K562 (cell line): Measurements from ENCODE around the gene KLF2. TPM values are rescaled to one million over a fixed set of nuclear protein-coding genes. Genes with fewer than 3 reads are reported as not detected.

Source experiments
- ATAC-seq: fragments of 200-7000 bp; cut with Tn5 transposase; 3 replicates; pipeline ENCODE4 v1.9.1; 2020; ENCODE audit warnings: moderate library complexity
- BruUV-seq: library from RNA; stranded (reverse); fragments of 400-500 nt; replicated peaks from 2 replicates; lab custom pipeline; 2021; lab: Mats Ljungman, UMichigan
- CTCF ChIA-PET: fragments of 300-600 bp; formaldehyde crosslinking; extraction: SDS; loops from one replicate; lab custom pipeline; 2021; ENCODE audit warnings: low intra/inter-chr PET ratio; lab: Yijun Ruan, JAX
- POLR2A ChIA-PET: fragments of 300-600, 350-650 bp; sonication (Branson Sonifier 250); formaldehyde crosslinking; extraction: SDS; loops from one replicate; lab custom pipeline; 2021; ENCODE audit warnings: antibody characterized with exemption, inconsistent platforms; lab: Yijun Ruan, JAX
- DNase-seq, 4 experiments: peaks; one replicate each; pipeline versions ENCODE4 v3.0.0 to v3.0.0-alpha.2; 2011 to 2018; ENCODE audit warnings: low spot score in 3 of 4, mixed read lengths in 3 of 4; ENCODE audit errors: extremely low read depth in 1 of 4
- FAIRE-seq: peaks from 2 replicates; lab custom pipeline; 2011; peaks lifted over from hg19 to GRCh38; lab: Jason Lieb, UNC
- H2AFZ ChIP-seq: 2 replicates; pipeline ENCODE4 v1.6.0; 2011; ENCODE audit warnings: low read depth, low read length, control low read depth, inconsistent platforms
- H3K27ac ChIP-seq: fragments of 200-600 bp; 3 replicates; pipeline ENCODE4 v1.8.0; 2011; ENCODE audit warnings: low read depth, mild to moderate bottlenecking, control low read depth, inconsistent platforms, low read length, moderate library complexity, mixed read lengths; ENCODE audit errors: extremely low read depth
- H3K27me3 ChIP-seq, 2 experiments: fragments of 300-600 bp in 1 of 2; 2 replicates in 1 of 2; 3 replicates in 1 of 2; pipeline versions ENCODE4 v1.6.0 to v1.8.0; 2011; ENCODE audit warnings: inconsistent platforms in 2 of 2, low read length in 2 of 2, mild to moderate bottlenecking in 1 of 2, mixed read lengths in 1 of 2, moderate library complexity in 1 of 2; ENCODE audit not compliant: control insufficient read depth in 2 of 2, insufficient read depth in 2 of 2
- H3K36me3 ChIP-seq: fragments of 300-600 bp; 3 replicates; pipeline ENCODE4 v1.8.0; 2011; ENCODE audit warnings: mild to moderate bottlenecking, low read length, inconsistent platforms; ENCODE audit not compliant: control insufficient read depth, insufficient read depth
- H3K4me1 ChIP-seq, 2 experiments: fragments of 200-600 bp in 1 of 2; replicated peaks in 1 of 2; 2 replicates in 1 of 2; 3 replicates in 1 of 2; pipeline versions ENCODE4 v1.5.1 to v1.8.0; 2011; ENCODE audit warnings: inconsistent platforms in 2 of 2, low read length in 2 of 2, mild to moderate bottlenecking in 1 of 2, mixed read lengths in 1 of 2, moderate library complexity in 1 of 2; ENCODE audit not compliant: control insufficient read depth in 2 of 2, insufficient read depth in 2 of 2
- H3K4me2 ChIP-seq: 2 replicates; pipeline ENCODE4 v1.6.1; 2011; ENCODE audit warnings: low read length, control low read depth, inconsistent platforms, mixed read lengths; ENCODE audit not compliant: insufficient read depth
- H3K4me3 ChIP-seq: fragments of 200-600 bp; sonication (generic), shearing (Covaris generic); 2 replicates; pipeline ENCODE4 v1.5.1; 2016; ENCODE audit warnings: control low read depth, inconsistent platforms
- H3K79me2 ChIP-seq: fragments of 200-600 bp; 3 replicates; pipeline ENCODE4 v1.8.0; 2011; ENCODE audit warnings: low read length, inconsistent platforms; ENCODE audit not compliant: control insufficient read depth, insufficient read depth
- H3K9ac ChIP-seq, 2 experiments: 2 replicates each; pipeline versions ENCODE4 v1.6.0 to v1.6.1; 2011; ENCODE audit warnings: low read depth in 2 of 2, low read length in 2 of 2, control low read depth in 1 of 2, inconsistent platforms in 1 of 2, mild to moderate bottlenecking in 1 of 2, mixed read lengths in 1 of 2; ENCODE audit not compliant: insufficient read depth in 1 of 2
- H3K9me1 ChIP-seq: one replicate; pipeline ENCODE4 v1.6.0; 2011; ENCODE audit warnings: inconsistent platforms, mild to moderate bottlenecking, low read length, moderate library complexity; ENCODE audit not compliant: control insufficient read depth, insufficient read depth
- H3K9me3 ChIP-seq: replicated peaks from 2 replicates; pipeline ENCODE4 v1.5.1; 2011; ENCODE audit warnings: low read depth, low read length, inconsistent platforms; ENCODE audit not compliant: control insufficient read depth, insufficient read depth
- H4K20me1 ChIP-seq: replicated peaks from 2 replicates; pipeline ENCODE4 v1.6.1; 2011; ENCODE audit warnings: low read length, inconsistent platforms, mixed read lengths; ENCODE audit not compliant: control insufficient read depth, insufficient read depth
- IRF2 ChIP-seq: sonication (generic); formaldehyde crosslinking; IDR thresholded peaks from 2 replicates; pipeline ENCODE4 v1.8.1; 2022; ENCODE audit warnings: mild to moderate bottlenecking, missing genetic modification reagents
- JUND ChIP-seq, 2 experiments: IDR thresholded peaks; 2 replicates in 1 of 2; 3 replicates in 1 of 2; pipeline ENCODE4 v1.6.1; 2011; ENCODE audit warnings: borderline replicate concordance in 2 of 2, low read depth in 2 of 2, low read length in 2 of 2, improper control_type of control experiment in 1 of 2, missing biosample characterization in 1 of 2, missing genetic modification characterization in 1 of 2, missing genetic modification reagents in 1 of 2
- KLF10 ChIP-seq: fragments of 250-450 bp; sonication (Bioruptor Pico); IDR thresholded peaks from 2 replicates; pipeline ENCODE4 v1.6.1; 2021; ENCODE audit warnings: matching md5 sums
- MYC ChIP-seq, 2 experiments: fragments of 250-450 bp in 1 of 2; sonication (Bioruptor Pico) in 1 of 2; IDR thresholded peaks; 2 replicates each; pipeline versions ENCODE4 v1.5.1 to v1.6.1; 2012 to 2021; ENCODE audit warnings: low read depth in 2 of 2, borderline replicate concordance in 1 of 2, improper control_type of control experiment in 1 of 2, low read length in 1 of 2, mild to moderate bottlenecking in 1 of 2, moderate library complexity in 1 of 2
- SREBF1 ChIP-seq: fragments of 150-350 bp; IDR thresholded peaks from 2 replicates; pipeline ENCODE4 v1.6.1; 2014; ENCODE audit warnings: antibody characterized with exemption, low read depth, low read length, borderline replicate concordance
- ZNF282 ChIP-seq: sonication (generic); formaldehyde crosslinking; IDR thresholded peaks from 2 replicates; pipeline ENCODE4 v1.8.1; 2023; ENCODE audit warnings: missing genetic modification reagents
- ZNF445 ChIP-seq: fragments of 250-450 bp; sonication (Bioruptor Pico); IDR thresholded peaks from 2 replicates; pipeline ENCODE4 v1.4.0; 2020; ENCODE audit warnings: low read depth, mild to moderate bottlenecking, moderate library complexity
- ZNF668 ChIP-seq: fragments of 250-450 bp; sonication (Bioruptor Pico); IDR thresholded peaks from 2 replicates; pipeline ENCODE4 v1.8.0; 2022; ENCODE audit warnings: mild to moderate bottlenecking, inconsistent platforms
- WGBS: fragments of 100-300 bp; shearing (Covaris generic); methylation state at CpG from one replicate; pipeline ENCODE4 v1.1.6; 2016; ENCODE audit warnings: low coverage, mixed read lengths; ENCODE audit not compliant: insufficient coverage; ENCODE audit errors: missing lambda C conversion rate; 5-methylcytosine and 5-hydroxymethylcytosine counted together
- in situ Hi-C: fragments of 300-500 bp; cut with MboI; formaldehyde crosslinking; loops from 4 replicates; pipeline ENCODE4 v1.15.0; 2018; ENCODE audit warnings: inconsistent platforms, mixed read lengths
- intact Hi-C: fragments of 100-400 bp; cut with micrococcal nuclease; formaldehyde crosslinking; loops from 2 replicates; pipeline ENCODE4 v1.14.2; 2022
- polyA plus RNA-seq, 8 experiments: library from polyadenylated mRNA; depleted of rRNA in 4 of 8; stranded (reverse) in 5 of 8; unstranded in 3 of 8; fragments of >200 nt; fragmentation: Nextera tagmentation in 2 of 8; fragmentation: Illumina TruSeq in 1 of 8; extraction: Ambion mirVana in 2 of 8; extraction: Trizol in 1 of 8; gene quantifications; 2 replicates each; pipeline versions ENCODE4 v1.2.1 to v1.2.3, GENCODE V29; 2011 to 2014; ENCODE audit warnings: inconsistent platforms in 1 of 8, missing spikeins in 1 of 8
- total RNA-seq, 7 experiments: library from RNA; depleted of rRNA in 6 of 7; stranded (reverse); fragments of >200 nt in 6 of 7; fragmentation: Illumina TruSeq in 2 of 7; extraction: Trizol in 2 of 7; gene quantifications; 2 replicates each; pipeline versions ENCODE4 v1.2.1 to v1.2.3, GENCODE V29; 2011 to 2021; ENCODE audit warnings: low replicate concordance in 1 of 7
- TF ChIP-seq, protein P1 (sequence below): fragments of 250-450 bp; sonication (Bioruptor Pico); IDR thresholded peaks from 2 replicates; pipeline ENCODE4 v1.4.0; 2020; ENCODE audit warnings: mild to moderate bottlenecking, moderate library complexity, borderline replicate concordance

Gene KLF2
- total and polyA plus RNA-seq, 9 of the 15 experiments (the other 6 are each of a cell fraction or from before 2014, with no cell fraction given) = 0.07 to 0.71 TPM; not detected in 7

GRCh38 chr19:16365300-16365996 lies 40.8 kb downstream of the KLF2 start:
- TF ChIP-seq ZNF668 (CRISPR knock-in tag) (no peak), ZNF445 (CRISPR knock-in tag) (no peak), IRF2 (no peak), KLF10 (no peak), SREBF1 (no peak), ZNF282 (CRISPR knock-in tag) (no peak), MYC (IDR thresholded peaks at IDR 0.05; ENCODE audit: low read depth, low read length) (no peak), MYC (CRISPR knock-in tag; IDR thresholded peaks at IDR 0.05; ENCODE audit: borderline replicate concordance, low read depth) (no peak), JUND (IDR thresholded peaks at IDR 0.05; ENCODE audit: borderline replicate concordance, low read depth, low read length) (no peak), JUND (tag; IDR thresholded peaks at IDR 0.05; ENCODE audit: borderline replicate concordance, low read depth, low read length) (no peak)
- TF ChIP-seq, protein P1, sequence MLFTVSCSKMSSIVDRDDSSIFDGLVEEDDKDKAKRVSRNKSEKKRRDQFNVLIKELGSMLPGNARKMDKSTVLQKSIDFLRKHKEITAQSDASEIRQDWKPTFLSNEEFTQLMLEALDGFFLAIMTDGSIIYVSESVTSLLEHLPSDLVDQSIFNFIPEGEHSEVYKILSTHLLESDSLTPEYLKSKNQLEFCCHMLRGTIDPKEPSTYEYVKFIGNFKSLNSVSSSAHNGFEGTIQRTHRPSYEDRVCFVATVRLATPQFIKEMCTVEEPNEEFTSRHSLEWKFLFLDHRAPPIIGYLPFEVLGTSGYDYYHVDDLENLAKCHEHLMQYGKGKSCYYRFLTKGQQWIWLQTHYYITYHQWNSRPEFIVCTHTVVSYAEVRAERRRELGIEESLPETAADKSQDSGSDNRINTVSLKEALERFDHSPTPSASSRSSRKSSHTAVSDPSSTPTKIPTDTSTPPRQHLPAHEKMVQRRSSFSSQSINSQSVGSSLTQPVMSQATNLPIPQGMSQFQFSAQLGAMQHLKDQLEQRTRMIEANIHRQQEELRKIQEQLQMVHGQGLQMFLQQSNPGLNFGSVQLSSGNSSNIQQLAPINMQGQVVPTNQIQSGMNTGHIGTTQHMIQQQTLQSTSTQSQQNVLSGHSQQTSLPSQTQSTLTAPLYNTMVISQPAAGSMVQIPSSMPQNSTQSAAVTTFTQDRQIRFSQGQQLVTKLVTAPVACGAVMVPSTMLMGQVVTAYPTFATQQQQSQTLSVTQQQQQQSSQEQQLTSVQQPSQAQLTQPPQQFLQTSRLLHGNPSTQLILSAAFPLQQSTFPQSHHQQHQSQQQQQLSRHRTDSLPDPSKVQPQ (CRISPR knock-in tag) = no peak
- BruUV-seq = no TSS peak
- in situ Hi-C loops = no loop called here

More at GRCh38 chr19:16365300-16365996, 40.8 kb downstream of the KLF2 start:
- ChIA-PET POLR2A (interaction anchor here (0.6 kb wide), 1 partner anchor 87 kb away, joined by 3 read pairs; no protein-coding TSS in a partner anchor), CTCF (no interaction called here)
- Histone ChIP-seq H3K4me2 (no peak overlapping the region), H3K27me3 (no peaks in the 10 kb centered on the region), H3K4me3 (no peak overlapping the region), H3K9ac (0 out of 4 replicates have a peak overlapping the region, but pooled peaks of 1 of the 2 experiments have one; percentile 8), H3K27ac (no peak overlapping the region), H3K9me3 (no peaks in the 10 kb centered on the region), H3K79me2 (no peaks in the 10 kb centered on the region), H3K4me1 (peaks cover 0 to 16% of the 10 kb centered on the region in 2 experiments; a peak in 2 of 5 replicates), H3K9me1 (no peaks in the 10 kb centered on the region), H2AFZ (no peak overlapping the region), H3K36me3 (peaks cover 2% of the 10 kb centered on the region; the same call in 1 of the 3 replicates), H4K20me1 (peaks cover 7% of the 10 kb centered on the region; the same call in 1 of the 2 replicates)
- intact Hi-C loops = no loop called here
- 77% methylated on average over 11 of the region's 12 CpGs for WGBS
- FAIRE-seq (no peak), DNase-seq (no peak), ATAC-seq (no peak)
